ENCODE measurements around the gene MMS19.
"Not testable (repeated sequence)": the region's sequence is repeated elsewhere in the genome, so short reads cannot be mapped to it uniquely, and the experiment has no call there.

Gene MMS19

DNA sequence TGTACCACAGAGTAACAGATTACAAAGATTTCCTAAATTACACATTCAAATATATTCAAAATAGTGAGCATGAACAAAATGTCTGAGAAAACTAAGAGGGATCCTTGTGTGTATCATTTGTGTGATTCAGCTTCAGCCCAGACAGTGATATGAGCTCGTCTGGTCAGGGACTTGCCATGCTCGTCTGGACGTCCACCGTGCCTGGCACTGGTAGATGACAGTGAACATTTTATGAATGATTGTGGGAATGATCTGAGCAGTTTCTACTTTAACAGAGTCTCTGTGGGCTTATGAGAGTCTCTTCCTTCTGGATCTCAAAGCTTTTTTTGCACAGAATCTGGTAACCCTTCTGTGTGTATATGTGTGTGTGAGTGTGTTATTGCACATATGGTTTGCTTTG is 40.2 kb upstream of the MMS19 start:
- H3K9me3 ChIP-seq (ENCODE audit: control insufficient read depth, low read length), result no peaks in the 10 kb centered on the region
- H3K9ac ChIP-seq (ENCODE audit: low read length), result peak overlapping the region; percentile 67
- H3K36me3 ChIP-seq (ENCODE audit: control insufficient read depth, insufficient read depth, low read length, severe bottlenecking), result no peaks in the 10 kb centered on the region
- peaks cover 53% of the 10 kb centered on the region for H3K4me1 ChIP-seq (ENCODE audit: control insufficient read depth, insufficient read depth, low read length)
- H3K4me3 ChIP-seq (ENCODE audit: low read length), result no peak overlapping the region
- peak; percentile 55 for DNase-seq (ENCODE audit: low read depth)
- H3K27me3 ChIP-seq (replicated peaks; ENCODE audit: control insufficient read depth, insufficient read depth, low read length), result no peaks in the 10 kb centered on the region

DNA sequence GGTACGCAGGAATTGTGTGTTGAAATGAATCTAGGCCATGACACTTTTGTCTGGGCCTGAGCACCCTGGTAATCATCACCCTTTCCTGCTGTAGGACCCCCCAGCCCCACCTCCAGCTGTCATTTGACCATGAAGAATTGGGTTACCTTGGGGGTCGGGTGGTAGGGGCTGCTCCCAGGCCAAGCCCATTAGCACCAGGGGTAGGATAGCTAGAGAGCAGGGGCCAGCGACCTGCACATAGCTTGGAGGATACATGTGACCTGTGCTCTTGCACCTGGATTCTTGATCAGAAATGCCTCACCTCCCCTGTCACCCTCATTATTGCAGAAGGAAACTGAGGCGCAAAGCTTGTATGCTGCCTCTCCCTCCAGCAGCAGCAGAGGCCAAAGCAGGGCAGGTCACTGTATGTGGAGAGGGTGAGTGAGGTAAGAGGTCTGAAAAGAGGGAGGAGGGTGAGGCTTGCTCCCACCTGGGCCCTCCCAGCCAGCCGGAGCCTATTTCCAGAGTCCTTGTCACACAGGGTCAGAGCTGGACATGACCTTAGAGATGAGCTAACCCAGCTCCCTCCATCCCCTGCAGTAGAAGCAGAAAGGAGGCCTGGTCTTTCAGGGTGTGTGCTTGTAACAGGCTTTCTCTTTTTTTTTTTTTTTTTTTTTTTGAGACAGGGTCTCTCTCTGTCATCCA is 39.1 kb upstream of the MMS19 start:
- no peaks in the 10 kb centered on the region for H3K27me3 ChIP-seq (replicated peaks; ENCODE audit: control insufficient read depth, insufficient read depth, low read length)
- no peak overlapping the region for H3K4me3 ChIP-seq (ENCODE audit: low read length)
- H3K4me1 ChIP-seq (ENCODE audit: control insufficient read depth, insufficient read depth, low read length), result peaks cover 43% of the 10 kb centered on the region
- H3K36me3 ChIP-seq (ENCODE audit: control insufficient read depth, insufficient read depth, low read length, severe bottlenecking), result no peaks in the 10 kb centered on the region
- DNase-seq (ENCODE audit: low read depth), result no peak
- H3K9ac ChIP-seq (ENCODE audit: low read length), result no peak overlapping the region
- H3K9me3 ChIP-seq (ENCODE audit: control insufficient read depth, low read length), result no peaks in the 10 kb centered on the region

DNA sequence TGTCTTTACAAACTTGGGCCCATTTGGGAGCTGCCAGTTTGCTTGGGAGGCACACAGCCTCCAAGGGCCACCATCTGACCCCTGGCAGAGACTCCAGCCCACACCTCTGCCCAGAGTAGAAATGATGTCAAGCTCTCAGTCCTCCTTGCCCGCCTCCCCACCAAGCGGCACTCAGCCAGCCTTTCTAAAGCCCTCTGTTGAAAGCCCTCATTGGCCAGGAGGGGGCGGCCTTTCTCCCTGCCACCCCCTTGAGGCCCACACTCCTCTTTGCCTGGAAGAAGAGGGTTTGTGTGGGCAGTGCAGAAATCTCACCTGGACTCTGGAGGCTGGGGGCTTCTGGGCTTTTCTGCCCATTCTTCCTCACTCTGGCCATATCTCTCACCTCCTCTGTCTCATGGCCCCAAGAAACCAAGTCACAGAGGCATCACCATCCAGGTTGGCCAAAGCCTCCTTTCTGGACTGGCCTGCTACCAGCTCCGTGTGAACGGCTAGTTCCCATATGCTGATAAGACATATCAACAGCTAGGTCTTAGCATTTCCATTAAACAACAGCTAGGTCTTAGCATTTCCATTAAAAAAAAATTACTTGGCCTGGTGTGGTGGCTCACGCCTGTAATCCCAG is 36.6 kb upstream of the MMS19 start:
- Histone ChIP-seq H3K27me3 (replicated peaks; ENCODE audit: control insufficient read depth, insufficient read depth, low read length) (no peaks in the 10 kb centered on the region), H3K36me3 (ENCODE audit: control insufficient read depth, insufficient read depth, low read length, severe bottlenecking) (no peaks in the 10 kb centered on the region), H3K4me3 (ENCODE audit: low read length) (no peak overlapping the region), H3K9me3 (ENCODE audit: control insufficient read depth, low read length) (no peaks in the 10 kb centered on the region), H3K4me1 (ENCODE audit: control insufficient read depth, insufficient read depth, low read length) (peaks cover 24% of the 10 kb centered on the region), H3K9ac (ENCODE audit: low read length) (no peak overlapping the region)
- no peak for DNase-seq (ENCODE audit: low read depth)

DNA sequence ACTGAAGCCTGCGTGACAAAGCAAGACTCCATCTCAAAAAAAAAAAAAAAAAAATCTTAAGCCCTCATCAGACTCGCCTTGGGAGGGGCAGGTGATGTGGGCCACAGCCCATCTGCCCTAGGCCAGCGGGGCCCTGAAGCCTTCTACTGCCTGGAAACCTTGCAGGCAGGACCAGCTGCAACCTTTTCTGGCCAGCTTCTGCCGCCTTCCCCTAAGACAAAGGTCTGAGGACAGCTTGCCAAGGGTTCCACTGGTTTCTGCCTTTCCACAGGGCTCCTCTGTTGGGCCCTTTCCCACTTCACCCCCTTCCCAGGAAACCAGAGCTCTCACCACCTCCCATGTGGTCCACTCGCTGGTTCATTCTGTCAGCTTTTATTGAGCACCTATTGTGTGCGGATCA is 35.7 kb upstream of the MMS19 start:
- H3K36me3 ChIP-seq (ENCODE audit: control insufficient read depth, insufficient read depth, low read length, severe bottlenecking), result no peaks in the 10 kb centered on the region
- H3K9me3 ChIP-seq (ENCODE audit: control insufficient read depth, low read length), result no peaks in the 10 kb centered on the region
- H3K27me3 ChIP-seq (replicated peaks; ENCODE audit: control insufficient read depth, insufficient read depth, low read length), result no peaks in the 10 kb centered on the region
- DNase-seq (ENCODE audit: low read depth), result no peak
- no peak overlapping the region for H3K9ac ChIP-seq (ENCODE audit: low read length)
- peaks cover 14% of the 10 kb centered on the region for H3K4me1 ChIP-seq (ENCODE audit: control insufficient read depth, insufficient read depth, low read length)
- no peak overlapping the region for H3K4me3 ChIP-seq (ENCODE audit: low read length)

DNA sequence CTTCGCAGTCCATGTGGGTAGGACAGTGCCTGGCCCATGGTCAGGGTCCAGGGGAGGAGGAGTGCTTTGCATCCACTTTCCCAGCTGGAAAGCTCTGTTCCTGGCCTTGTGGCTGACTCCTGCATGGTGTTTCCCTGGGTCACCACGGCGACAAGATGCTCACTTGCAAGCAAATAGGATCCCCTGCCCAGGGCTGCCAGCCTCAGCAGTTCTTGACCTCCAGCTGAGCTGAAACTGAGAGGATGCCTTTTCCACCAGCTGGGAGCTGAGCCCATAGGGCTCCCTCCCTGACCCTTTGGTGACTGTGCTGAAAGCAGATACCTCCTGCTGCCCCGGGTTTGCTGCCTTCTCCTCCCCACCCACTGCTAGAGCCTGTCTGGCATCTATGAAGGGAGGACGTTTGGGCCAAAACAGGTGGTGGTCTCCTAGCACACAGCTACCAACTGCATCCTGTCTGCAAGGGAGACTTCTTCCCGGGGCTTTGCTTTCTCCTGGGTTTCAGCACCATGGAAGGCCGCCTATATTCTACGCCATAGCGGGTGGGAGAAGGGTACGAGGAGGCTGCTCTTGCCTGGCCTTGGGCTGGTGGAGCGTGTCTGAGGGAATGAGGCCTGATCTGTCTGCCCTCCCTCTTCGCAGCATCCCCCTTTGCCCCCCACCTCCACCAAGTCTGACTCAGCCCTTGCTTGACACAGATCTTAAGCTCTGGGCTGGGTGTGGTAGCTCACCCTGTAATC is 34.9 kb upstream of the MMS19 start:
- DNase-seq (ENCODE audit: low read depth), result peak; percentile 67
- Histone ChIP-seq H3K36me3 (ENCODE audit: control insufficient read depth, insufficient read depth, low read length, severe bottlenecking) (no peaks in the 10 kb centered on the region), H3K27me3 (replicated peaks; ENCODE audit: control insufficient read depth, insufficient read depth, low read length) (no peaks in the 10 kb centered on the region), H3K4me1 (ENCODE audit: control insufficient read depth, insufficient read depth, low read length) (peaks cover 8% of the 10 kb centered on the region), H3K4me3 (ENCODE audit: low read length) (no peak overlapping the region), H3K9ac (ENCODE audit: low read length) (no peak overlapping the region), H3K9me3 (ENCODE audit: control insufficient read depth, low read length) (no peaks in the 10 kb centered on the region)

DNA sequence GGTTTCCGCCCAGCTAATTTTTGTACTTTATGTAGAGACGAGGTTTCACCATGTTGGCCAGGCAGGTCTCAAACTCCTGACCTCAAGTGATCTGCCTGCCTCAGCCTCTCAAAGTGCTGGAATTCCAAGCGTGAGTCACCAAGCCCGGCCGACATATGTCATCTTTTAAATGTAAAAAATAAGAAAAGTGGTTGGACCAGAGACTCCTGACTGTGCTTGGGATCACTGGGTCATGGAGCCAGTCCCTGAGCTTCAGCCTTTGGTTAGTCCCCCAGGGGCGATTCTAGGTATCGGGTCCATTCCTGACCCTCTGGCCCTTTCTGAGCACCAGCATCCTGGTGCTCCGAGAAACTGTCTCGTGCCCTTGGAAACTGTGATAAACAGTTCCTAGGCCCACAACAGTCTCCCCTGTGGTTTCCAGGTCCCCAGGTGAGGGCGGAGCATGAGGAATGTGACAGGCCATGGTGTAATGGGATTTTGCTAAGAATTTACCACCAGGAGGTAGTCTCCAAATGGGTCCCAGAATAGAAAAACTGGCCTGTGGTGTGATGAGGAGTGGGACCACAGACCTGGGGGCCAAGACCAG is 33.3 kb upstream of the MMS19 start:
- no peak for DNase-seq (ENCODE audit: low read depth)
- Histone ChIP-seq H3K9me3 (ENCODE audit: control insufficient read depth, low read length) (no peaks in the 10 kb centered on the region), H3K36me3 (ENCODE audit: control insufficient read depth, insufficient read depth, low read length, severe bottlenecking) (no peaks in the 10 kb centered on the region), H3K27me3 (replicated peaks; ENCODE audit: control insufficient read depth, insufficient read depth, low read length) (no peaks in the 10 kb centered on the region), H3K4me3 (ENCODE audit: low read length) (no peak overlapping the region), H3K9ac (ENCODE audit: low read length) (no peak overlapping the region), H3K4me1 (ENCODE audit: control insufficient read depth, insufficient read depth, low read length) (peaks cover 6% of the 10 kb centered on the region)

DNA sequence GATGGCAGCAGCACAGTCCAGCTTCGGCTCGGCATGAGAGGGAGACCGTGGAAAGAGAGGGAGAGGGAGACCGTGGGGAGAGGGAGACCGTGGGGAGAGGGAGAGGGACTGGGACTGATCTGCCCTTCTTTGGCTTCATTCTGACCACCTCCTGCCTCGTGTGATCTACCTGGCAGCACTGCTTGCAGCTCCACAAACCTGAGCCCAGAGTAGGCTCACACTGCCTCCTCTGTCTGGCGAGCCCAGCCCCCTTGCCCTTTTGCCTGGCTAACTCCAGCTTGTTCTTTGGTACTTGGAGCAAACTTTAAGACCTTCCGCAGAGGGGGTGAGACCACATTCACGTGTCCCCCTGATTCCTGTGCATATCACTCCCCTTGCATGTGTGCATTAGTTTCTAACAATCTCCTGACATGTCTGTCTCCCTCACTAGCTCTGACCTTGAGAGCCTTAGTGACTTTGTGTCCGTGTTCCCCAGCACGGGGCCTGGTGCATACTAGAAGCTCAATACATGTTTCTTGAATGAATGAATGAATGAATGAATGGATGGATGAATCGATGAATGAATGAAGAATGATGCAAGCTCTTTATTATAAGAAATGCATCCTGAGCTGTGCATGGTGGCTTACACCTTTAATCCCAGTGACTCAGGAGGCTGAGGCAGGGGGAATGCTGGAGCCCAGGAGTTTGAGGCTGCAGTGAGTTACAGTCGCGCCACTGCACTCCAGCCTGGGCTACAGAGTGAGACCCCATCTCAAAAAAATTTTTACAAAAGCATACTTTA is 31.7 kb upstream of the MMS19 start:
- Histone ChIP-seq H3K36me3 (ENCODE audit: control insufficient read depth, insufficient read depth, low read length, severe bottlenecking) (no peaks in the 10 kb centered on the region), H3K4me3 (ENCODE audit: low read length) (no peak overlapping the region), H3K27me3 (replicated peaks; ENCODE audit: control insufficient read depth, insufficient read depth, low read length) (no peaks in the 10 kb centered on the region), H3K9me3 (ENCODE audit: control insufficient read depth, low read length) (no peaks in the 10 kb centered on the region), H3K4me1 (ENCODE audit: control insufficient read depth, insufficient read depth, low read length) (peaks cover 9% of the 10 kb centered on the region), H3K9ac (ENCODE audit: low read length) (no peak overlapping the region)
- DNase-seq (ENCODE audit: low read depth), result no peak

DNA sequence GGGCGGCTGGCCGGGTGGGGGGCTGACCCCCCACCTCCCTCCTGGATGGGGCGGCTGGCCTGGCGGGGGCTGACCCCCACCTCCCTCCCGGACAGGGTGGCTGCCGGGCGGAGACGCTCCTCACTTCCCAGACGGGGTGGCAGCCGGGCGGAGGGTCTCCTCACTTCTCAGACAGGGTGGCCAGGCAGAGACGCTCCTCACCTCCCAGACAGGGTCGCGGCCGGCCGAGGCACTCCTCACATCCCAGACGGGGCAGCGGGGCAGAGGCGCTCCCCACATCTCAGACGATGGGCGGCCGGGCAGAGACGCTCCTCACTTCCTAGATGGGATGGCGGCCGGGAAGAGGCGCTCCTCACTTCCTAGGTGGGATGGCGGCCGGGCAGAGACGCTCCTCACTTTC is 30.7 kb upstream of the MMS19 start:
- H3K9me3 ChIP-seq (ENCODE audit: control insufficient read depth, low read length), result not testable (repeated sequence)

DNA sequence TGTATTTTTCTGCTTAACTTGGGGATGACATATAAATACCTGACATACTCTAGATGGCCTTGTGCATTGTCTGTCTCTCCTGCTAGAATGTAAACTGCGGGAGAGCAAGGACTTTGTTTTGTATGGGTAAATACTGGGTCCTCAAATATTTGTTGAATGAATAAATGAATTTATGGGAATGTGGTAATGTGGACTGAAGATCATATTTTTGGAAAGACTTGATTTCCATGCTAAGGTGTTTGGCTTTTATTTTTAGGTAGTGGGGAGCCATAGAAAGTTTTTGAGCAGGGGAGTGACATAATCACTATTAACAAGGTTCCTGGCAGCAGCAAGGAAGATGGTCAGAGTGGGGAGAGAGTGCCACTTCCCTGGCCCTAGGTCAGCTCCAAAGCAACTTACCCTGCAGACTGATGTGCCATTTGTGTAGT is 27.5 kb upstream of the MMS19 start:
- no peak overlapping the region for H3K9ac ChIP-seq (ENCODE audit: low read length)
- DNase-seq (ENCODE audit: low read depth), result no peak
- peaks cover 4% of the 10 kb centered on the region for H3K4me1 ChIP-seq (ENCODE audit: control insufficient read depth, insufficient read depth, low read length)
- no peaks in the 10 kb centered on the region for H3K27me3 ChIP-seq (replicated peaks; ENCODE audit: control insufficient read depth, insufficient read depth, low read length)
- H3K4me3 ChIP-seq (ENCODE audit: low read length), result no peak overlapping the region
- H3K36me3 ChIP-seq (ENCODE audit: control insufficient read depth, insufficient read depth, low read length, severe bottlenecking), result no peaks in the 10 kb centered on the region
- no peaks in the 10 kb centered on the region for H3K9me3 ChIP-seq (ENCODE audit: control insufficient read depth, low read length)

More for the DNA sequence above, 30.7 kb upstream of the MMS19 start:
- H3K27me3 ChIP-seq (replicated peaks; ENCODE audit: control insufficient read depth, insufficient read depth, low read length); H3K4me1 ChIP-seq (ENCODE audit: control insufficient read depth, insufficient read depth, low read length); H3K4me3 ChIP-seq (ENCODE audit: low read length); H3K9ac ChIP-seq (ENCODE audit: low read length); H3K36me3 ChIP-seq (ENCODE audit: control insufficient read depth, insufficient read depth, low read length, severe bottlenecking); DNase-seq (ENCODE audit: low read depth): not testable (repeated sequence)

DNA sequence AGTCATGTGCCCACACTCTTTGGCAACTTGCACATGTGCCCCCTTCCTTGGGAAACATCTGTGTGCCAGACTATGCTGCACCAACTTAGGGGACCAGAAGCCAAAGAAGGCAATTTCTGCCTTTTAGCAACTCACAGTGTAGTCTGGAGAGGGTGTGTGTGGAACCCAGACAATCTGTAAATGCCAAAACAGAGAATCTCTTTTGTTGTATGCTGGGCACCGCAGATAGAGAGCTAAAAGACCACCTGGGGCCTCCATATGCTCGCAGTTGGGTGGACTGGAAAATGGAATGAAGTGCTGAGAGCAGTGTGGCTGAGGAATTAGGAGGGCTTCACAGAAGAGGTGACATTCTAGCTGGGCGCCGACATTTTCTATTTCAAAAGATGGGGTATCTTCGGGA is 26.9 kb upstream of the MMS19 start:
- H3K4me1 ChIP-seq (ENCODE audit: control insufficient read depth, insufficient read depth, low read length), result peaks cover 4% of the 10 kb centered on the region
- no peaks in the 10 kb centered on the region for H3K36me3 ChIP-seq (ENCODE audit: control insufficient read depth, insufficient read depth, low read length, severe bottlenecking)
- no peak overlapping the region for H3K4me3 ChIP-seq (ENCODE audit: low read length)
- H3K9ac ChIP-seq (ENCODE audit: low read length), result no peak overlapping the region
- no peak for DNase-seq (ENCODE audit: low read depth)
- no peaks in the 10 kb centered on the region for H3K27me3 ChIP-seq (replicated peaks; ENCODE audit: control insufficient read depth, insufficient read depth, low read length)
- no peaks in the 10 kb centered on the region for H3K9me3 ChIP-seq (ENCODE audit: control insufficient read depth, low read length)

DNA sequence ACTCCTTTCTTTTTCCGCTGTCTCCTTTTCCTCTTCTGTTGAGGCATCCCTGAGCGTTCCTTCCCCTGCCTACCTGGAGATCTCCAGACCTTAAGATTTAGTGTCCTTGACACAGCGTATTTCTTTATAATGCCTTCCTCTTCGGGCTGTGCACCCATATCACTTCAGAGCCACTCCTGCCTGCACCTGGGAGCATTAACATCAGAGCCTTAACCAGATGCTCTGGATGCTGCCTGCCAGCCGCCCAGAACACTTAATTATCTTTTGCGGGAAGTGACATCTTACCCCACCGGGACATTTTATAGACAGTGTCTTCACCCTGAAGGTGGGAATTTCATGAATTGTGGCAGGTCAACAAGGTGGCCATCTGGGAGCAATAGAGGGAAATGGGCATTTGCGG is 24.7 kb upstream of the MMS19 start:
- Histone ChIP-seq H3K9ac (ENCODE audit: low read length) (no peak overlapping the region), H3K4me1 (ENCODE audit: control insufficient read depth, insufficient read depth, low read length) (peaks cover 23% of the 10 kb centered on the region), H3K27me3 (replicated peaks; ENCODE audit: control insufficient read depth, insufficient read depth, low read length) (no peaks in the 10 kb centered on the region), H3K9me3 (ENCODE audit: control insufficient read depth, low read length) (no peaks in the 10 kb centered on the region), H3K36me3 (ENCODE audit: control insufficient read depth, insufficient read depth, low read length, severe bottlenecking) (no peaks in the 10 kb centered on the region), H3K4me3 (ENCODE audit: low read length) (no peak overlapping the region)
- no peak for DNase-seq (ENCODE audit: low read depth)

All from adipocyte (in vitro differentiated cells).